ENCODE measurements around the gene RRP8.

Gene RRP8

DNA sequence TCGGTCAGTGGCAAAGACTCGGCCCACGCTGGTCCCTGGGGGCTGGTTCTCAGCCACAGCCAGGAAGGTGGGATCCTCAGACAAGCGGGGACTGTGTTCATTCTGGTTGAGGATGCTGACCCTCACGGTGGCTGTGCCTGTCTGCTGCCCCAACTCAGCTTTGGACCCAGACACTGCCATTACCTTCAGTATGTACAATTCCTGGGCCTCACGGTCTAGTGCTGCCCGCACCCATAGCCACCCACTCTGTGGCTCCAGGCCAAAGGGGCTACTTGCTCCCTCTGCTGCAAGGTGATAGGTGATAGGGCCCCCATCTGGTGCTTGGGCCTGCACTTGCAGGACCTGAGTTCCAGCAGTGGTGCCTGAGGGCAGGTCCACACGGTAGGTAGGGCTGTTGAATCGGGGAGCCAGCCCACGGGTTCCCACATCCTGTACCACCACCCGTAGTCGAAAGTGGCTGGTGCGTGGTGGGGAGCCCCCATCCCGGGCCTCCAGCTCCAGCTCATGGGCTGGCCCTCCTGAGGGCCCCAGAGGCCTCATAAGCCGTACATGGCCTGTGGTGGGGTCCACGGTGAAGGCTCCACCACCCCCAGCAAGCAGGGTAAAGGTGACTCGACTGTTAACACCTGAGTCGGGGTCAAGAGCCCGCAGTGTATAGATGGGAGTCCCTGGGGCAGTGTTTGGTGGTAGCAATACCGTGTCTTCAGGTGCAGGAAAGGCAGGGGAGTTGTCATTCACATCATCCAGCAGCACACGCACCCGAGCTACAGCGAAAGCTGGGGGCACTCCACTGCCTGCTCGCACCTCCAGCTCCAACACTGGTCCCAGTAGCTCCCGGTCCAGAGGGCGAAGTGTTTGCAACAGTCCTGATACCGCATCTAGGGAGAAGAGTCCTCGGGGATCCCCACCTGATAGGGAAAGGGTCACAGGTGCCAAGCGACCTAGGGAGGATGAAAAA is 29.0 kb upstream of the RRP8 start:
- DNase-seq (ENCODE audit: low spot score) = no peak

DNA sequence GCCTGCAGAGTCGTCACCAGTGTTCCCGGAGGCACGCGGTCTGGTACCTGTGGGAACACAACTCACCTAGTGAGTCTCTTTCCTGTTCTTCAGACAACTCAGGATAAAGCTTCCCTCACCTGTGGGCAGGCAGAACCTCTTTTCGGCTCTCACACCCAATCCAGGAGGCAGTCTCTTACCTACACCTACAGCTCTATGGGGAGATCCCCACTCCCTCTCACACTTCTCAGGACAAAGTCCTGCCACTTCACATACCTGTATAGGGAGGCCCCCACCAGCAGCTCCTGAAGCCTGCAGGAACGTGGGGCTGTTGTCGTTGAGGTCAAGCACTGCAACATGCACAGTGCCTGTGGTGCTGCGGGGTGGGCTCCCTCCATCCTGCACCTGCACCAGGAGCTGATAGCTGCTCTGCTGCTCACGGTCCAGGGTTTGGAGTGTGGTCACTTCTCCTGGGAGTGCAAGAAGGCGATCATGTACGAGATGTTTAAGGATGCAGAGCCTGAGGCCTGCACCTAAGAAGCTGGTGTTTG is 28.0 kb upstream of the RRP8 start:
- DNase-seq (ENCODE audit: low spot score) = no peak

GRCh38 chr11:6630632-6631291 is 27.3 kb upstream of the RRP8 start:
- DNase-seq (ENCODE audit: low spot score) = no peak

DNA sequence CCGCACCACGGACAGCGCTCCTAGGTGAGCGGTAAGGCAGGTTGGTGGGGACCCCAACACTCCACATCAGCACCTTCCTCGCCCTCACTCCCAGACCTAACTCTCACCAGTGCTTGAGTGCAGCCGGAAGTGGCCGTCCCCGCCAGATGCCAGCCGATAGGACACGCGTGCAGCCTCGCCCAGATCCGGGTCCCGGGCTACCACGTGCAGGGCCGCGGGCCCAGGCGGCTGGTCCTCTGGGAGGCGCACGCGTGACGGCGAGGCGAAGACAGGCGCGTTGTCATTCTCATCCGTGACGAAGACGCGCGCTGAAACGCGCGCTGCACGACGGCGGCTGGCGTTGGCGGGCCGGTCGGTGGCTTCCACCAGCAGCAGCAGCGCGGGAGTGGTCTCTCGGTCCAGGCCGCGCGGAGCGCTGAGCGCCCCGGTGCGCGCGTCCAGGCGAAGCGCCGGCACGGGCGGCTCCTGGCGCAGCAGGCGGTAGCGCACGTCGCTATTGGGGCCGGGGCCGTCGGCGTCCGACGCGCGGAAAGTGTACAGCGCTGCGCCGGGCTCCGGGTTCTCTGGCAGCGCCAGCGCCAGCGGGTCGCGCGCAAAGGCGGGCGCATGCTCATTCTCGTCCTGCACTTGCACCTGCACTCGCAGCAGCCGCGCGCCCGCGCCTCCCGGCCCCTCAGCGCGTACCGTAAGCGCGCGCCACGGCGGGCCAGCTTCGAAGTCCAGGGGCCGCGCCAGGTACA is 26.6 kb upstream of the RRP8 start:
- no peak for DNase-seq (ENCODE audit: low spot score)

GRCh38 chr11:6629573-6629891 is 26.1 kb upstream of the RRP8 start:
- DNase-seq (ENCODE audit: low spot score) = no peak

- no peak for DNase-seq (ENCODE audit: low spot score)
Observed at GRCh38 chr11:6628526-6628925, 25.1 kb upstream of the RRP8 start.

DNA sequence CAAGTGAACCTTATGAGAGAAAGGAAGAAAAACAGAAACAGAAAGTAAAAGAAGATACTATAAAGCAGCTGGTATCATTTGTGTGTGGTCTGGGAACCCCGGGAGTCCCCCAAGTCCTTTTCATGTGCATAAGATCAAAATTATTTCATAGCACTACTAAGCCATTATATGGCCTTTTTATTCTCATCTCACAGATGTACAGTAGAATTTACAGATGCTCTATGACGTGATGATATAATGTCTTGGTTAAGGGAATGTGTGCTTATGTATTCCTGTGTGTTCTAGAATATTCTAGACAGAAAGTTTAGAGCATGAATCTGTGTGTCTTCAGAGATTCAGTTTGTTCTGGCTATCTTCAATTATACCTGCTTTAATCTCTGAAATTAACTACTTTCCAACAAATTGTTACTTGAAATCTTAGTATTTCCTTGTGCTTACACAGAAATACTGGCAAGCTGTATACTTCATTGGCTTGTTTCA is 24.4 kb upstream of the RRP8 start:
- no peak for DNase-seq (ENCODE audit: low spot score)

GRCh38 chr11:6626971-6627761 is 23.8 kb upstream of the RRP8 start:
- DNase-seq (ENCODE audit: low spot score) = no peak

GRCh38 chr11:6625832-6626420 is 22.5 kb upstream of the RRP8 start:
- DNase-seq (ENCODE audit: low spot score) = no peak

DNA sequence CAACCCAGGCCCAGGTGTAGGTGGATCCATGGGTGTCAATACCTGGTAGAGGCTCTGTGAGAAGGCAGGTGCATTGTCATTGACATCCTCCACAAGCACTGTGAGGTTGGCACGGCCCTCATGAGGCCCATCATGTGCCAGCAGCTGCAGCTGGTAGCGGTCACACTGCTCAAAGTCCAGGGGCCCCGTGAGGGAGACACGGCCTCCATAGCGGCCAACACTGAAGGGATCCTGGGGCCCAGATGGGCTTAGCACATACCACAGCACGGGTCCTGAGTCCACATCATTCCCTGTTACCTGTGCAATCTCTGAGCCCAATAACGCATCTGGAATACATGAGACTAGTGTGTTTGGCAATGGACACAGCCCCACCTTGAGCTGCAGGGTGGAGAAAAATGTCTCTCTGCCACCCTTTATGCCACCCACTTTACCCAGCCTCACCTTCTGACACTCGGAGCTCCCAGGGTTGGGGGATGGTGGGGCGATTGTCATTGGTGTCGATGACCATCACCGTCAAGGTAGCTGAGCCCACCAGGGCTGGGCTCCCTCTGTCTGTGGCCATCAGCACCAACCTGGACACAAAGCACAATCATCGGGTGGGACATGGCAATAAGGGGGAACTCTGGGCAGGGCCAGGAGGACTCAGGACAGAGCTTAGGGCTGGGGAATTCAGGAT is 21.9 kb upstream of the RRP8 start:
- no peak for DNase-seq (ENCODE audit: low spot score)

- DNase-seq (ENCODE audit: low spot score) = no peak
Observed at GRCh38 chr11:6623391-6624363, 20.3 kb upstream of the RRP8 start.

- DNase-seq (ENCODE audit: low spot score) = no peak
Observed at GRCh38 chr11:6622261-6623171, 19.1 kb upstream of the RRP8 start.

DNA sequence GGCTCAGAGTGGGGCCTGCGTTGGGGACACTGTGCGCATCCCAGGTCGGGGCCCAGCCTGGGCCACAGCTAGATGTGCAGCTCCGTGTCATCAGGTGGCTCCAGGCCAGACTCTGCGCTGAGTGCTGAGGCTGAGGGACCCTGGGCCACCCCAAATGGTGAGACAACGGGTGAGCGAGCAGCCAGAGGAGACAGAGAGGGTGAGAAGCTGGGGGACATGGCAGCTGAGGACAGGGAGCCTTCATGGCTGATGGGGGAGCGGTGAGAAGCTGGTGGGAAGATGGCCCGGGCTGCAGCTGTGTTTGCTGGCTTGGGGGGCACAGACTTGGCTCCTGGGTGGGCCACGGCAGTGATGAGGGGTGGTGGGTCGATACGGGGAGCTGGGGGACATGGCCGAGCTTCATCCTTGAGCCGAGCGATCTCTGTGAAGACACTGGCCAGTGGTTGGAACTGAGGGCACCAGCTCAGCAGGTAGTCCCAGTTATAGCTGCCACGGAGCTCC is 18.3 kb upstream of the RRP8 start:
- no peak for DNase-seq (ENCODE audit: low spot score)

GRCh38 chr11:6620636-6621035 is 17.2 kb upstream of the RRP8 start:
- DNase-seq (ENCODE audit: low spot score) = no peak

DNA sequence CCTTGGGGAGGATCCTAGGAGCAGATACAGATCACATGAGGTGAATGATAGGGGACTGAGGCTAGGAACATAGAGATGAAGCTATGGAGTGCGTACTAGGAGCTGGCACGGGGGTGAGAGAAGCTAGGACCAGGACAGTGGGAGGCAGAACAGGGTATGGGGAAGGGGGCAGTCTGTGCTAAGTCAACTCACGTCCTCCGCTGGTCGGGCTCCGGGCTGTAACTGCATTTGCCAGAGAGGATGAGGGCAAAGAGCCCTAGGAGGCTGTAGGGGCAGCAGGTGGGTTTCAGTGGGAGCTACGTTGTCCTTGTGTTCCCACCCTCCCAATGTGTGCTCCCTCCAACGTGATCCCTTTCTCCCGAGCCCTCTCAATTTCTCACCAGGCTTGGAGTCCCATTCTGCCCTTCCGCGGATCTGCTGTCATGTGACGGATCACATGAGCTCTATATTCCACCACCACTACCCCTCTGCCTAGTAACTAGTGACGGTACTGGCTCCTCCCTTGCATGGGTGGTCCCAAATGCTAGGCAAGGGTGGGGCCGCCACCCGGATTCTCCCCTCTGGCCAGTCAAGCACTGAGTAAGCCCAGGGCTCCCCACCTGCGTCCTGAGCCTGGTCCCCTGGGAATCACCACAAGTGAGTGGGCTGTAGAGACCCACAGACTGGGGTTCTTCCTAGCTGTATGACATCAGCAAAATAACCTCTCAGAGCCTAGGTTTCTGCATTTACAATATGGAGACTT is 15.8 kb upstream of the RRP8 start, which contains the start of gene TPP1:
Gene TPP1 (minus strand): TSS at position 419 of the 742 bp plus-strand sequence. CDS start 22 bp downstream, at position 397.
- peak; percentile 99 for DNase-seq (ENCODE audit: low spot score)

GRCh38 chr11:6618117-6619003 is 14.9 kb upstream of the RRP8 start:
- DNase-seq (ENCODE audit: low spot score) = peak; percentile 76
